ENCODE data around the gene CRYBA1.
"Not testable (repeated sequence)": the region's sequence is repeated elsewhere in the genome, so short reads cannot be mapped to it uniquely, and the experiment has no call there.

Gene CRYBA1, protein sequence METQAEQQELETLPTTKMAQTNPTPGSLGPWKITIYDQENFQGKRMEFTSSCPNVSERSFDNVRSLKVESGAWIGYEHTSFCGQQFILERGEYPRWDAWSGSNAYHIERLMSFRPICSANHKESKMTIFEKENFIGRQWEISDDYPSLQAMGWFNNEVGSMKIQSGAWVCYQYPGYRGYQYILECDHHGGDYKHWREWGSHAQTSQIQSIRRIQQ

DNA sequence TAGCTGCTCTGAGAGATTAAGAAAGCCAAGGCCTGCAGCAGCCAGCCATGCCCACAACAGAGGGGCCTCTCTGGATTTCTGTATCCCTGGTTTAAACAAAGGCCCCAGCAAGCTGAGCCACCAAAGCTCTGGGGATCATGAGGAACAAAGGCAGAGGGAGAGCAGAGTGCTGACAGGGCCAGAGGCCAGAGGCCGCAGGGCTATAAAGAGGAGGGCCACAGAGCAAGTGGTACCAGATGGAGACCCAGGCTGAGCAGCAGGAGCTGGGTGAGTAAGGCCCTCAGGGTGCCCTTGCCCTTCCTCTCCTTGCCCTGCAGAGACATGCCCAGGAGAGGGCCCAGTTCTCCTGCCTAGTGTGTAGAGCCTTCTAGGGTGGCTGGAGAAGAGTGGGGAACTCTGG, at the start of gene CRYBA1:
Gene CRYBA1 (plus strand): TSS at position 232 of the 400 bp plus-strand sequence. CDS start 5 bp downstream, at position 237.
- no peak for DNase-seq (ENCODE audit: low read depth in 2 of 2)

DNA sequence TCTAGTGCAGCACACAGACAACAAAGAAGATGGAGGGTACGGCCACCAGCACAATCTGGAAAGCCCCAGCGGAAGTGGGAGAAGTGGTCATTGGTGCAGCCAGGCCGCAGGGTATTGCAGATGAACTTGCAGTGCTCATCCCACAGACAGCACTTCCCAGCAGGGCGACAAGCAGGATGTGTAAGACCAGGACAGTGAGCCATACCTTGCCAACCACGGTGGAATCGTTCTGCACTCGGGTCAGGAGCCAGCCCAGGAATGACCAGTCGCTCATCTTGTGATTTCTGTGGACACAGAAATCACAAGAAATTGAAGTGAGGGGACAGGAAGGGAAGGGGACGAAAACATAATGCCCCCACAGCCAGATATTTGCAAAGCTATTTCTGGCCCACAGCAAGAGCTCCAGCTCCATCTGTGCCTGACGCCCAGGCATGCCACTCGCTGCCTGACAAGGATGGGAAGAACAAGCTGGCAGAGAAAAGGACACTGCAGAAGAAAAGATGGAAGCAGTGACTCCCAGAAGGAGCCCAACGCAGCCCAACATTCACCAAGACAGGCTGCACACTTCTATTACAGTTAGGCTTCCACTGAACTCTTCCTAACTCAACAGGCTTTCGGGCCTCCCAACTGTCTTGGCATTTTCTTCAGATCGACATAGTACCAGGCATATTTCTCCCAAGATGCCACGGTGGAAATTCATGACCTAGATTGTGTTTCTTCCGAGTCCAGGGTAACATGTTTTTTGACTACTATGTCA, 49.0 kb upstream of the CRYBA1 start:
- DNase-seq (ENCODE audit: low read depth in 2 of 2) = no peak

DNA sequence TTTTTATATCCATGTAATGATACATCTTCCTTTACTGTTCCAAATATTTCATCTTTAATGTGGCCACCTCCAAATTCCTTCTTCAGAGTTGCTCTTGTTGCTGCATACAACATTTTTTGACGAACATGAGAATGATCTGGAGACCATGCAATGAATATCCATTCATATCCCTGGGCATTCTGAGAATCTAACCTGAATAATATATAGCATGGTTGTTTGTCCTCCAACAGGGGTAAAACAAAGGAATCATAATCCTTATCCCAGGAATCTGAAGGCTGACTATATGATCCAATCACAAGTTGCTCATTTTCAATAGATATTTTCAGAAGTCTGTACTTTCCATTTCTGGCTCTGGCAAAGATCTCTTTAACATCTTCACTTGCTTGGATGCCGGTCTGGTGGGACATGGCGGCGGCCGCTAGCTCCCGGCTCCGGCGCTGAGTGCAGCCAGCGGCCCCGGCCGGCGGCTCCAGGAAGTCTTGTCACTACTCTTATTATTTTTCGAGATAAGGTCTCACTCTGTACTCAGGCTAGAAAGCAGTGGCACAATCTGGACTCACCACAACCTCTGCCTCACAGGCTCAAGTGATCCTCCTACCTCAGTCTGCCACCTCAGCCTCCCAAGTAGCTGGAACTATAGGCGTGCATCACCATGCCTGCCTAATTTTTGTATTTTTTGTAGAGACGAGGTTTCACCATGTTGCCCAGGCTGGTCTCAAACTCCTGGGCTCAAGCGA, 42.4 kb upstream of the CRYBA1 start:
- not testable (repeated sequence) for DNase-seq (ENCODE audit: low read depth in 2 of 2)

DNA sequence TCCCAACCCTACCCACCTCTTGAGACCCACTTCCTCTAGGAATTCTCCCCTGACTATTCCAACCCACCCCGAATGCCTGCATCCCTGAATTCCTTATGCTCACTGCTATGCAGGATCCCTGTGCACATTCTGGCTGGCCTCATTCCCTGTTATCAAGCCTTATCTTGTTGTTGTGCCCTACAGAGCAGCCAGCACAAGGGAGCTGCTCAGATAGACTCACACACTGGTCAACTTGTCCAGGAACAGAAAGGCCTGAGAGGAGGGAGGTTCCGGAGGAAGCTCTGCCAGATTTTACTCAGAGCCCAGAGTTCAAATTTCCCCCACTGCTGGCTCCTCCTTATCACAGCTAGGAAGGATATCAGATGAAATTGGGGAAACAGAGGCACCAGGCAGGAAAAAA, 41.6 kb upstream of the CRYBA1 start:
- no peak for DNase-seq (ENCODE audit: low read depth in 2 of 2)

DNA sequence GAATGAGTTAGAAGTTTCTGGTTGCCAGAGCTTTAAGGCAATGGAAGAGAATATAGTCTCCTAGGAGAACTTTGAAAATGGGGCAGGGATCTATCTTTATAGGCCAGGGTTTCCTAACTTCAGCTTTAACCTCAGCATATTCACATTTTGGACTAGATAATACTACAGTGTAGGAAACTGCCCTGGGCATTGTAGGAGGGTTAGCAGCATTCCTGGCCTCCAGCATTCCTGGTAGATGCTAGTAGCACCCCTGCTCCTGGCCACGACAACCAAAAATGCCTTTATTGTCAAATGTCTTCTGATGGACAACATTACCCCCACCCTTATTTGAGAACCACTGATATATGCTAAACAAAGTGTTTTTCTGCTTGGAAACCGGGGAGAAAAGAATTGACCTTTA, 38.7 kb upstream of the CRYBA1 start:
- DNase-seq (ENCODE audit: low read depth in 2 of 2) = no peak

DNA sequence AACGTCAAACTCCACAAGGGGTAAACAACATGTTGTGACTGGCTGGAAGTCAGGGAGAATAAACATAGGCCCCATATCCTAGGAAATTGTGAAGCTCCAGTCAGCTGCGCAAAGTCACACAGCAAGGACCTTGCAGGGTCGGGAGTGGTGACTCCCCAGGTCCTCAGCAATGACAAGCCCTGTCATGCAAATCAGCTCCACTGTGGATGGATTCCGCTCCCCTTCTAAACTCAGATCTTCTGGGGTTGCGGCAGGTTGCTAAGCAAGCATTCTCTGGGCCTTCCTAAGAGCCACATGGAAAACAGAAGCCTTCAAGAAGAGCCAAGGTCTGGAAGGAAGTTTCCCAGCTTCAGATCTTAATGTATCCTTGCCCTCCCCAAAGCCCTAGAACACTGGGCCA, 37.6 kb upstream of the CRYBA1 start:
- no peak for DNase-seq (ENCODE audit: low read depth in 2 of 2)

DNA sequence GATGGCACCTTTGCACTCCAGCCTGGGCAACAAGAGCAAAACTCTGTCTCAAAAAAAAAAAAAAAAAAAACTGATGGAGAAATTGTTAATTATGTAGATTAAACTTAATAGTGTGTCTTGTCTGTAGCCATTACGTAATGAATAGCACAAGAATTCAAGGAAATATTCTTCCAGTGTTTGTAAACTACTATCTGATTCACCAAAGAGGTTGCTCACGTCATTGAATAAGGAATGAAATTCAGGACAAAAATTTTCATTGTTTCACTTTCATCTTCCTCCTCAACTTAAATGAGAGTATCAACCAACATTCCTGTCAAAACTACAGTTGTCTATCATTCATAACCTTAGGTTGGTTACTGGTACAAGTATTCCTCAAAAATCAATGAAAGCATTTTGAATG, 35.8 kb upstream of the CRYBA1 start:
- no peak for DNase-seq (ENCODE audit: low read depth in 2 of 2)

DNA sequence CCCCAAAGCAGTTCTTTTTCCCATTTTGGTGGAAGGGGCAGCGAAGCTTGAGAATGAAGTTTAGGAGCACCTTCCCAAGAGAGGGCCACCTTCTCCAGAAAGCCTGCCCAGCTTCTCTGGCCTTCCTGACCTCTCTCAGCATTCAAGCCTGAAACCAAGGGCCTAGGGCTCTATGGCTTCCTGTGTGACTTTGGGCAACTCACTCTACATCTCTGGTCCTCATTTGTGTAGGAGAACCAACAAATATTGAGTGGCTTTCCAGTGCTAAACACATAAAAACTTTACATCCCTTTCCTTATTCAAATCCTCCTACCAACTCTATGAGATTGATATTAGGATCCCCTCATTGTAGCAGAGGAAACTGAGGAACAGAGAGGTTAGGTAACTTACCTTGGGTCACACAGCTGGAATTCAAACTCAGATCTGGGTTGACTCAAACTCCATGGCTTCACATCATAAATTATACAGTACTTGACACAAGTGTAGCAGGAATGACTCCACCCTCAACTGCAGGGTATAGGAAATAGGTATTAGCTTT, 34.5 kb upstream of the CRYBA1 start:
- no peak for DNase-seq (ENCODE audit: low read depth in 2 of 2)

DNA sequence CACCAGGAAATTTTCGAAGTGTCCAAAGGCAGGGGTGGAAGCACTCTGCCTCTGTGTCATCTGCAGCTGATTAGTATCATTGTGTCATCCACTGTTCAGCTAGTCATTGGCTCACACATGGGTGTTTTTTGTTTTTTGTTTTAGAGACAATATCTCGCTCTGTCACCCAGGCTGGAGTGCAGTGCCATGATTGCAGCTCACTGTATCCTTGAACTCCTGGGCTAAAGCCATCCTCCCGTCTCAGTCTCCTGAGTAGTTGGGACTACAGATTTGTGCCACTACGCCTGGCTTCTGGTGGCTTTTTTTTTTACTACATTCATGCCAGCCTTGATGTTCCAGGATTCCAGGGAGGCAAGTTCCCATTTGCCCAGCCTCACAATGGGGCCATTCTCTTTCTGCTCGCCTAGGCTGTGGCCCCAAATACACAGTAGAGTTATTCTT, 34.0 kb upstream of the CRYBA1 start:
- DNase-seq (ENCODE audit: low read depth in 2 of 2) = no peak

DNA sequence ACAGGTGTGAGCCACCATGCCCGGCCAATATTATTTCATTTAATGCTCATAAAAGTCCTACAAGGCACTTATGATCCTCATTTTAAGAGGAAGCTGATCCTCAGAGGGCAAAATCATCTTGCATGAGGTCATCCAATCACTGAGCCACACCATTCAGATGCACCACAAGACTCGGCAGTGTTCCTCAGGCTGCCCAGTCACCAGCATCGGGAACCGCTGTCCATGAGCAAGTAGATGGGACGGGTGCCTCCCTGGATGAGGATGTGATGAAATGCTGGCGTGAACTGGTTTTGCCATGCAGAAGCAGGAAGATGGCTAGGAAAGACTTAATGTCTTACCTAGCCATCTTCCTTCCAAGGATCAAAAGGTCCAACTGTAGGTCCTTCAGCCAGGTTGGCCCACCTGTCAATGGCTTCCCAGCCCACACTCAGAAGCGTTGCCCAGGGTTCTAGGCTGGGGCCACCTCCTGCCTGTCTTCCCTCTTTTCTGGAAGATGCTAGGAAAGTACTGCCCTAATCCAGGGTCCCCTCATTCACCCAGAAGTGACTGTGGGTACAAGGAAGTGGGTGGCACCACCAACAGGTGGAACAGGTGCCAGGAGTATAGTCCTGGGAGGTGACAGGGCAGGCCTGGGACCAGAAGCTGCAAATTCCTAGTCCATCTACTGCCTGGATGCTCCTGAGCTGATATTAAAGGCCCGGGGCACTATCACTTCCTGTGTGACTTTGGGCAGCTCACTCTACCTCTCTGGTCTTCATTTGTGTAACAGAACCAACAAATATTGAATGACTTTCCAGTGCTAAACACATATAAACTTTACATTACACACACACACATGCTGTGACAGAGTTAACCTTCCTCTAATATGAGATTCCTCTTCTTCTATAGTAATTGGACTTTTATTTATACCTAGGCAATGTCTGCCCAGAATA, 32.2 kb upstream of the CRYBA1 start:
- no peak for DNase-seq (ENCODE audit: low read depth in 2 of 2)

DNA sequence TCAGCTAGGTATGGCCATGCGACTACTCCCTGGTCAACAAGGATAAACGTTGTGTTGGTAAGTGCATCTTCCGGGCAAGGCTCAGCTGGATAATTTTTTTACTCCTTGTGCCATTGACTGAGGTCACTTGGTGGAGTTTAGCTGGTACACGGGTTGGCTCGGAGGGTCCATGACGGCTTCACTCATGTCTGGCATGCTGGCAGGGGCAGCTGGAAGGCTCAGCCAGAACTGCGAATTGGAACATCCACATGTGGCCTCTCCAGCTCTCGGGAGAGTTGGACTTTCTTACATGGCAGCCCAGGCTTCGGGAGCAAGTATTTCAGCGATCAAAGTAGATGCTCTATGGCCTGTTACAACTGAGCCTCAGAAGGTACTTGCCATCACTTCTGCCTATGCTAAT, 31.5 kb upstream of the CRYBA1 start:
- DNase-seq (ENCODE audit: low read depth in 2 of 2) = no peak

DNA sequence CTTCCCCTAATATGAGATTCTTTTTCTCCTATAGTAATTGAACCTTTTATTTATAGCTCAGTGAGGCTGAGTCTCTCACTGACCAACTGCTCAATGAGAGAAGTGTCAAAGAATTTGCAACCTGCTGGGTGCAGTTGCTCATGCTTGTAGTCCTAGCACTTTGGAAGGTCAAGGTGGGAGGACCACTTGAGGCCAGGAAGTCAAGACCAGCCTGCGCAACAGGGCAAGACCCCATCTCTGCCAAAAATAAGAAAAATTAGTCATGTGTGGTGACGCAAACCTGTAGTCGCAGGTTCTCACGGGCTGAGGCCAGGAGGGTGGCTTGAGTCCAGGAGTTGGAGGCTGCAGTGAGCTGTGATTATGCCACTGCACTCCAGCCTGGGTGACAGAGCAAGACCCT, 30.9 kb upstream of the CRYBA1 start:
- no peak for DNase-seq (ENCODE audit: low read depth in 2 of 2)

DNA sequence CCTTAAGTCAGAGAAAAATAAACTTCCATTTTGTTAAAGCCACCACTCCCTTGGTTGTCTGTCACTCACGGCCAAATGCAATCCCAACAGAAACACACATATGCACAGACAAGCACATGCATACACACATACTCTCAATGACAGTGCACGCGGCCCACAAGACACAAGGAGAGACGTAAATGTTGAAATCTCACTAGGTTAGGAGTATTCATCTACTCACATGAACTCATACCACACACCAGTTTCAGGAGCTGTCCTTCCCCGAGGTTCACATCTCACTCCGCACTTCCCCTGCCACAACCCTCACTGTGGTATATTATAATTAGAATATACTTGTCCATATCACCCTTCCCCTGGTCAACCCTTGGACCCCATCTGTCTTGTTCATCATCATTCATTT, 30.5 kb upstream of the CRYBA1 start:
- DNase-seq (ENCODE audit: low read depth in 2 of 2) = no peak

DNA sequence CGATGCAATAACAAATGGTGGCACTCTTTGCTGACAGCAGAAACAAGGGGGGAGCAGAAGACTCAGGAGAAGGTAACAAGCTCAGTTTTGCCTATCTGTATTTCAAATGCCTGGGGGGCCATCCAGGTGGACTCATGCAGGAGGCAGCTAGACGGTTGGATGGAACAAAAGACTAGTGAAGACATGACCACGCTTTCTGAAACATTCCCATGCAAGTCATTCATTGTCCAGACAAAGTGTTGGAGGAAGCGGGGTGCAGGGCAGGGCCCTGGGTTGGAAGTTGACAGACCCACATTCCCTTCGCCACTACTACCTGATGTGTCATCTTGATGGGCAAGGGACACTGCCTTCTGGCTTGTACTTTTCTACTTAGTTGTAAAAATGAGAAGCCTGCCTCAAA, 29.8 kb upstream of the CRYBA1 start:
- DNase-seq (ENCODE audit: low read depth in 2 of 2) = no peak

DNA sequence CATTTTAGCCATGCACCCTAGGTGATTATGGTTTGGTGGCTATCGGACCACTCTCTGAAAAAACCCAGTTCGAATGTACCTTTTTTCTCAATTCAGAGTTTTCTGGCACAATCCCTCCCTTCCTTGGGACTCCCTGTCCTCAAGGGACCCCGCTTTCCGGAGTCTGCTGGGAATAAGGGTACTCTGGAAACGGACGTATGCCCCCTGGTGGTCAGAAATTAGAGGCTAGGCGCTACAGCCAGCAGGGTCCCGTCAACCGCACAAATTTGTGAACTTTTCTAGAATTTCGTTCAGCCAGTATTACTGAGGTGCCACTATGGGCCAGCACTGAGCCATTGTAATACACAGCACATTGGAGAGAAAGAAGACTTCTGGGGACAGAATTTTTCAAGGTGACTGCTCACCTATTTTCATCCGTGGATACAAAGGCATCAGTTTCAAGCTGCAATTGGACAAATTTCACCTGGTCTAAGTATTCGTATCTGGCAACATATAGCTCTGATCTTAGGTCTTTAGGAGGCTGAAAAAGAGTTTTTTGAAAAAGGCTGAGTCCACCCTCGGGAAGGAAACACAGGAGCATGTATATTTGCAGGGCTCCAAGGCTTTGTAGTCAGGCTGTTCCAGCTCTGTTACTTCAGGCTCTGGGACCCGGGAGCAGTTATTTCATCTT, 27.1 kb upstream of the CRYBA1 start:
- DNase-seq (ENCODE audit: low read depth in 2 of 2) = peak; percentile 44 to 71

DNA sequence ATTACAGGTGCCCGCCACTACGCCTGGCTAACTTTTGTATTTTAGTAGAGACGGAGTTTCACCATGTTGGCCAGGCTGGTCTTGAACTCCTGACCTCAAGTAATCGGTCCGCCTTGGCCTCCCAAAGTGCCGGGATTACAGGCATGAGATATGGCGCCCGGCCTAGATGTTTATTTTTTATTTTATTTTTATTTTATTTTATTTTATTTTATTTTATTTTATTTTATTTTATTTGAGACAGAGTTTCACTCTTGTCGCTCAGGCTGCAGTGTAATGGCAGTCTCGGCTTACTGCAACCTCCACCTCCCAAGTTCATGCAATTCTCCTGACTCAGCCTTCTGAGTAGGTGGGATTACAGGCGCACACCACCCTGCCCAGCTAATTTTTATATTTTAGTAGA, 25.3 kb upstream of the CRYBA1 start:
- not testable (repeated sequence) for DNase-seq (ENCODE audit: low read depth in 2 of 2)

DNA sequence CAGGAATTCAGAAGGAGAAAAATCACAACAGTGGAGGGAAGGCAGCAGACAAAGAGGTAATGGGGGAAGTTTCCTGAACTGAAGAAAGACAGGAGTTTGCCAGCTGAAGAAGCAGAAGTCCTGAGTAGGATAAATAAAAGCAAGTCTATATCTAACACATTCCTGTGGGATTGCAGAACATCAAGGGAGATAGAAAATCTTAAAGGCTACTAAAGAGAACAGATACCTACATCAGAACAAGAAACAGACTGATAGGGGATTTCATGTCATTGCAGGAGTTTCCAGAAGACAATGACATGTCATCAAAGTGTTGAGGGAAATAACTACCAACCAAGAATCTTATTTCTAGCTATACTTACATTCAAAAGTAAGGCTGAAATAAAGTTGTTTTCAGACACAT, 21.3 kb upstream of the CRYBA1 start:
- DNase-seq (ENCODE audit: low read depth in 2 of 2) = no peak

DNA sequence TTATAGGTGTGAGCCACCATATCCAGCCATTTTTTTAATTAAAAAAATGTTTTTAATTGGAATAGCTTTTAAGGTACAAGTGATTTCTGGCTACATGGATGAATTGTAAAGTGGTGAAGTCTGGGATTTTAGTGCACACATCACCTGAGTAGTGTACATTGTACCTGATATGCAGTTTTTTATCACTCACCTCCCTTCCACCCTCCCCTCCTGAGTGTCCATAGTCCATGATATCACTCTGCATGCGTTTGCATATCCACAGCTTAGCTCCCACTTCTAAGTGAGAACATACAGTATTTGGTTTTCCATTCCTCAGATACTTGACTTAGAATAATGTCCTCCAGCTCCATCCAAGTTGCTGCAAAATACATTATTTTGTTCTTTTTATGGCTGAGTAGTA, 13.4 kb upstream of the CRYBA1 start:
- DNase-seq (ENCODE audit: low read depth in 2 of 2) = no peak

DNA sequence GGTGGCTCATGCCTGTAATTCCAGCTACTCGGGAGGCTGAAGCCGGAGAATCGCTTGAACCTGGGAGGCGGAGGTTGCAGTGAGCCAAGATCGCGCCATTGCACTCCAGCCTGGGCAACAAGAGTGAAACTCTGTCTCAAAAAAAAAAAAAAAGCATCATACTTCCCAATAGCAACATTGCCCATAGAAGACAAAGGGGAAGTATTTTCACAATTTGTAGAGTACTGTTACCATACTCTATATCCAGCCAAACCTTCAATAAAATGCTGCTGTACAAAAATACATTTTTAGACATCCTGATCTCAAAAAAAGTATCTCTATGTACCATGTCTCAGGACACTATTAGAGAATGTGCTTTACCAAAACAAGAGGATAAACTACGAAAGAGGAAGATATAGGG, 11.7 kb upstream of the CRYBA1 start:
- not testable (repeated sequence) for DNase-seq (ENCODE audit: low read depth in 2 of 2)

DNA sequence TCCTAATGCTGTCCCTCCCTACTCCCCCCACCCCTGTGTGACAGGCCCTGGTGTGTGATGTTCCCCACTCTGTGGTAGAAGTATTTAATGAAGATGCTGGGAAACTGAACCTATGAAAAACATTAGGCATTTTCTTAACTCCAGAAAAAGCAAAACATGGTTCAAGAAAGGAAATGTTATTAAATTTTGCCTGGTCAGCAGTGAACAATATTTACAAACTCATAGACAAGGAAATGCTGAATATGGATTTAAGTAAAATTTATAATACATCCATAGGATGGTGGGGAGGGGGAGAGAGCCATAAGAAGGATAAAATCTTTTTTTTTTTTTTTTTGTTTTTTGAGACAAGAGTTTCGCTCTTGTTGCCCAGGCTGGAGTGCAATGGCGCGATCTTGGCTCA, 10.8 kb upstream of the CRYBA1 start:
- no peak for DNase-seq (ENCODE audit: low read depth in 2 of 2)
